Renal pelvis (tissue), 12 donors: ENCODE data around the gene UFC1. TPM values are rescaled to one million over a fixed set of nuclear protein-coding genes. Genes with fewer than 3 reads are reported as not detected.
"Not testable (repeated sequence)": the region's sequence is repeated elsewhere in the genome, so short reads cannot be mapped to it uniquely, and the experiment has no call there.

Source experiments
- DNase-seq: peaks from one replicate; pipeline ENCODE4 v3.0.0-alpha.2; 2013
- long read RNA-seq, 16 experiments: transcript quantifications; one replicate each; lab custom pipeline, GENCODE V29; 2026
- polyA plus RNA-seq, 3 donors: library from polyadenylated mRNA; unstranded; fragments of 120-200 nt; gene quantifications; one replicate each; pipeline ENCODE4 v1.2.1, GENCODE V29; 2013; ENCODE audit not compliant: insufficient read length in 3 of 3

UFC1 gene
- polyA plus RNA-seq: 100 to 1,000 TPM; 123 to 161 (median 140) TPM
- long read RNA-seq, donor 1, transcript UFC1-201 (6 exons, 1,114 nt): major isoform, 78 of 202 reads
- long read RNA-seq, donor 1, partial matches to known transcripts: 119 of 202 reads
- long read RNA-seq, donor 1, other reads (novel, unspliced or antisense): 0 of 202 reads
- long read RNA-seq, donor 2, transcript UFC1-201 (6 exons, 1,114 nt): major isoform, 114 of 246 reads
- long read RNA-seq, donor 2, transcript UFC1-206 (5 exons, 617 nt): minor isoform, 7 of 246 reads
- long read RNA-seq, donor 2, partial matches to known transcripts: 121 of 246 reads
- long read RNA-seq, donor 2, other reads (novel, unspliced or antisense): 0 of 246 reads
- long read RNA-seq, donor 3, transcript UFC1-201 (6 exons, 1,114 nt): major isoform, 97 of 104 reads
- long read RNA-seq, donor 3, partial matches to known transcripts: 0 of 104 reads
- long read RNA-seq, donor 3, other reads (novel, unspliced or antisense): 0 of 104 reads
- long read RNA-seq, donor 4, transcript UFC1-201 (6 exons, 1,114 nt): major isoform, 99 of 283 reads
- long read RNA-seq, donor 4, partial matches to known transcripts: 178 of 283 reads
- long read RNA-seq, donor 4, other reads (novel, unspliced or antisense): 0 of 283 reads
- long read RNA-seq, donor 5, transcript UFC1-201 (6 exons, 1,114 nt): major isoform, 37 of 101 reads
- long read RNA-seq, donor 5, partial matches to known transcripts: 62 of 101 reads
- long read RNA-seq, donor 5, other reads (novel, unspliced or antisense): 0 of 101 reads
- long read RNA-seq, donor 6, transcript UFC1-201 (6 exons, 1,114 nt): major isoform, 81 of 87 reads
- long read RNA-seq, donor 6, partial matches to known transcripts: 0 of 87 reads
- long read RNA-seq, donor 6, other reads (novel, unspliced or antisense): 0 of 87 reads
- long read RNA-seq, donor 7, transcript UFC1-201 (6 exons, 1,114 nt): major isoform, 79 of 230 reads
- long read RNA-seq, donor 7, partial matches to known transcripts: 149 of 230 reads
- long read RNA-seq, donor 7, other reads (novel, unspliced or antisense): 0 of 230 reads
- long read RNA-seq, donor 8, transcript UFC1-201 (6 exons, 1,114 nt): major isoform, 46 of 119 reads
- long read RNA-seq, donor 8, partial matches to known transcripts: 71 of 119 reads
- long read RNA-seq, donor 8, other reads (novel, unspliced or antisense): 0 of 119 reads
- long read RNA-seq, donor 9, transcript UFC1-201 (6 exons, 1,114 nt): major isoform, 93 of 242 reads
- long read RNA-seq, donor 9, partial matches to known transcripts: 143 of 242 reads
- long read RNA-seq, donor 9, other reads (novel, unspliced or antisense): 0 of 242 reads
- long read RNA-seq, donor 10, transcript UFC1-201 (6 exons, 1,114 nt): major isoform, 64 of 181 reads
- long read RNA-seq, donor 10, partial matches to known transcripts: 115 of 181 reads
- long read RNA-seq, donor 10, other reads (novel, unspliced or antisense): 0 of 181 reads
- long read RNA-seq, donor 11, transcript UFC1-201 (6 exons, 1,114 nt): major isoform, 45 of 126 reads
- long read RNA-seq, donor 11, partial matches to known transcripts: 78 of 126 reads
- long read RNA-seq, donor 11, other reads (novel, unspliced or antisense): 0 of 126 reads
- long read RNA-seq, donor 12, transcript UFC1-206 (5 exons, 617 nt): minor isoform, 5 of 211 reads
- long read RNA-seq, donor 12, transcript UFC1-201 (6 exons, 1,114 nt): major isoform, 104 of 211 reads
- long read RNA-seq, donor 12, partial matches to known transcripts: 98 of 211 reads
- long read RNA-seq, donor 12, other reads (novel, unspliced or antisense): 0 of 211 reads
- long read RNA-seq, donor 13, transcript UFC1-201 (6 exons, 1,114 nt): major isoform, 49 of 55 reads
- long read RNA-seq, donor 13, partial matches to known transcripts: 0 of 55 reads
- long read RNA-seq, donor 13, other reads (novel, unspliced or antisense): 0 of 55 reads
- long read RNA-seq, donor 14: 0 reads
- long read RNA-seq, donor 15, transcript UFC1-201 (6 exons, 1,114 nt): major isoform, 126 of 347 reads
- long read RNA-seq, donor 15, transcript UFC1-206 (5 exons, 617 nt): minor isoform, 7 of 347 reads
- long read RNA-seq, donor 15, partial matches to known transcripts: 211 of 347 reads
- long read RNA-seq, donor 15, other reads (novel, unspliced or antisense): 0 of 347 reads
- long read RNA-seq, donor 16, transcript UFC1-201 (6 exons, 1,114 nt): major isoform, 84 of 98 reads
- long read RNA-seq, donor 16, partial matches to known transcripts: 10 of 98 reads
- long read RNA-seq, donor 16, other reads (novel, unspliced or antisense): 0 of 98 reads

GRCh38 chr1:161153682-161154337 lies at the start of gene UFC1:
Gene UFC1, plus strand, starts transcription at chr1:161153978. Its CDS starts 20 bp downstream, at chr1:161153998.
- peak; percentile 90 for DNase-seq

- no peak for DNase-seq
Observed at GRCh38 chr1:161106431-161106830, 47.3 kb upstream of the UFC1 start.

GRCh38 chr1:161111117-161111516 lies 42.7 kb upstream of the UFC1 start:
- no peak for DNase-seq

- no peak for DNase-seq
Observed at GRCh38 chr1:161111527-161111926, 42.3 kb upstream of the UFC1 start.

GRCh38 chr1:161113915-161114314 lies 39.9 kb upstream of the UFC1 start:
- no peak for DNase-seq

GRCh38 chr1:161114556-161114955 lies 39.2 kb upstream of the UFC1 start:
- no peak for DNase-seq

GRCh38 chr1:161115132-161115711 lies 38.6 kb upstream of the UFC1 start:
- no peak for DNase-seq

- DNase-seq: not testable (repeated sequence)
Observed at GRCh38 chr1:161115961-161116360, 37.8 kb upstream of the UFC1 start.

GRCh38 chr1:161117759-161118581 lies 35.8 kb upstream of the UFC1 start, which contains the start of the genes NIT1 and PFDN2:
Gene NIT1, plus strand, starts transcription at chr1:161118105. Its CDS starts 72 bp downstream, at chr1:161118177.
Gene PFDN2, minus strand, starts transcription at chr1:161118037. Its CDS starts 11 bp downstream, at chr1:161118026.
- peak; percentile 87 for DNase-seq

GRCh38 chr1:161119092-161119903 lies 34.5 kb upstream of the UFC1 start:
- DNase-seq: peak; percentile 45

- no peak for DNase-seq
Observed at GRCh38 chr1:161121042-161121650, 32.6 kb upstream of the UFC1 start.

- DNase-seq: no peak
Observed at GRCh38 chr1:161121834-161122233, 31.9 kb upstream of the UFC1 start.

- no peak for DNase-seq
Observed at GRCh38 chr1:161122967-161123366, 30.8 kb upstream of the UFC1 start.

GRCh38 chr1:161127649-161128048 lies 26.1 kb upstream of the UFC1 start:
- DNase-seq: no peak

- no peak for DNase-seq
Observed at GRCh38 chr1:161128591-161129420, 25.0 kb upstream of the UFC1 start.
